Measurements from ENCODE around the gene YTHDC1. TPM values are rescaled to one million over a fixed set of nuclear protein-coding genes. Genes with fewer than 3 reads are reported as not detected.

Gene YTHDC1
- total RNA-seq, 2 experiments from 2014 or later = 383 to 389 TPM

GRCh38 chr4:68278029-68278428, 71.9 kb downstream of the YTHDC1 start:
- intact Hi-C loops (cut with DNase I, micrococcal nuclease) = loop anchor here in 1 of 2 experiments (5.0 kb wide), 1 partner anchor 894 kb away; no protein-coding TSS in a partner anchor
- no peak for DNase-seq
- ChIA-PET POLR2A (no interaction called here), CTCF (no interaction called here)
- no peak for TF ChIP-seq CTCF (IDR thresholded peaks at IDR 0.05)
- H3K4me3 Mint-ChIP-seq = no peak overlapping the region
- no peaks in the 10 kb centered on the region for H3K4me1 Mint-ChIP-seq (ENCODE audit: low read depth)
- Histone ChIP-seq H3K36me3 (ENCODE audit: insufficient read depth, low read length) (no peaks in the 10 kb centered on the region), H3K4me1 (ENCODE audit: insufficient read depth, low read length) (no peaks in the 10 kb centered on the region), H3K9me3 (ENCODE audit: control insufficient read depth in 1 of 2, insufficient read depth in 1 of 2, low read length in 2 of 2) (no peaks in the 10 kb centered on the region), H3K27ac (ENCODE audit: low read depth in 1 of 2, low read length in 2 of 2) (no peak overlapping the region), H3K27me3 (ENCODE audit: control insufficient read depth in 1 of 2, insufficient read depth in 2 of 2, low read length in 2 of 2) (no peaks in the 10 kb centered on the region), H3K4me3 (ENCODE audit: low read length) (no peak overlapping the region)
- peaks cover 8% of the 10 kb centered on the region for H3K27me3 Mint-ChIP-seq
- H3K27ac Mint-ChIP-seq = no peak overlapping the region
- no peaks in the 10 kb centered on the region for H3K36me3 Mint-ChIP-seq (ENCODE audit: low read depth)
- H3K9me3 Mint-ChIP-seq = no peaks in the 10 kb centered on the region
- no peak for ATAC-seq (ENCODE audit: poor library complexity)

GRCh38 chr4:68277627-68278026, 72.3 kb downstream of the YTHDC1 start:
- no peak for DNase-seq
- no peaks in the 10 kb centered on the region for H3K36me3 Mint-ChIP-seq (ENCODE audit: low read depth)
- POLR2A ChIA-PET = no interaction called here
- CTCF ChIA-PET = no interaction called here
- H3K36me3 ChIP-seq (ENCODE audit: insufficient read depth, low read length) = no peaks in the 10 kb centered on the region
- no peaks in the 10 kb centered on the region for H3K4me1 ChIP-seq (ENCODE audit: insufficient read depth, low read length)
- H3K4me3 Mint-ChIP-seq = no peak overlapping the region
- no peaks in the 10 kb centered on the region for H3K4me1 Mint-ChIP-seq (ENCODE audit: low read depth)
- H3K27ac Mint-ChIP-seq = no peak overlapping the region
- H3K27ac ChIP-seq (ENCODE audit: low read depth in 1 of 2, low read length in 2 of 2) = no peak overlapping the region
- H3K9me3 Mint-ChIP-seq = no peaks in the 10 kb centered on the region
- H3K4me3 ChIP-seq (ENCODE audit: low read length) = no peak overlapping the region
- H3K27me3 Mint-ChIP-seq = peaks cover 11% of the 10 kb centered on the region
- ATAC-seq (ENCODE audit: poor library complexity) = no peak
- intact Hi-C loops (cut with DNase I, micrococcal nuclease) = loop anchor here in 1 of 2 experiments (5.0 kb wide), 1 partner anchor 895 kb away; no protein-coding TSS in a partner anchor
- H3K9me3 ChIP-seq (ENCODE audit: control insufficient read depth in 1 of 2, insufficient read depth in 1 of 2, low read length in 2 of 2) = no peaks in the 10 kb centered on the region
- no peak for TF ChIP-seq CTCF (IDR thresholded peaks at IDR 0.05)
- H3K27me3 ChIP-seq (ENCODE audit: control insufficient read depth in 1 of 2, insufficient read depth in 2 of 2, low read length in 2 of 2) = no peaks in the 10 kb centered on the region

- H3K4me3 Mint-ChIP-seq = no peak overlapping the region
- intact Hi-C loops (cut with DNase I, micrococcal nuclease) = loop anchor here (1.0 to 5.0 kb wide), 3 partner anchors 103 to 1609 kb away; no protein-coding TSS in a partner anchor
- no peaks in the 10 kb centered on the region for H3K4me1 ChIP-seq (ENCODE audit: insufficient read depth, low read length)
- peaks cover 17% of the 10 kb centered on the region for H3K27me3 Mint-ChIP-seq
- no peaks in the 10 kb centered on the region for H3K9me3 Mint-ChIP-seq
- no peaks in the 10 kb centered on the region for H3K36me3 Mint-ChIP-seq (ENCODE audit: low read depth)
- H3K27ac Mint-ChIP-seq = no peak overlapping the region
- peaks cover 3% of the 10 kb centered on the region for H3K4me1 Mint-ChIP-seq (ENCODE audit: low read depth)
- ATAC-seq (ENCODE audit: poor library complexity) (no peak), DNase-seq (no peak)
- no peaks in the 10 kb centered on the region for H3K9me3 ChIP-seq (ENCODE audit: control insufficient read depth in 1 of 2, insufficient read depth in 1 of 2, low read length in 2 of 2)
- no peak overlapping the region for H3K27ac ChIP-seq (ENCODE audit: low read depth in 1 of 2, low read length in 2 of 2)
- TF ChIP-seq CTCF (IDR thresholded peaks at IDR 0.05) = no peak
- H3K36me3 ChIP-seq (ENCODE audit: insufficient read depth, low read length) = no peaks in the 10 kb centered on the region
- H3K4me3 ChIP-seq (ENCODE audit: low read length) = no peak overlapping the region
- ChIA-PET POLR2A (no interaction called here), CTCF (interaction anchor here (1.8 to 2.4 kb wide), 2 partner anchors 99 to 103 kb away, joined by 4 to 12 read pairs; no protein-coding TSS in a partner anchor)
- peaks cover 0 to 4% of the 10 kb centered on the region in 2 experiments for H3K27me3 ChIP-seq (ENCODE audit: control insufficient read depth in 1 of 2, insufficient read depth in 2 of 2, low read length in 2 of 2)
Measured at GRCh38 chr4:68272860-68273259, 77.0 kb downstream of the YTHDC1 start.

Measured in CD4-positive, alpha-beta T cell (primary cell).